Adrenal gland (tissue), 19 donors: ENCODE results near the gene PDCD11. TPM values are rescaled to one million over a fixed set of nuclear protein-coding genes. Genes with fewer than 3 reads are reported as not detected.

ENCODE experiments used
- DNase-seq, 7 donors: peaks; one replicate each; pipeline ENCODE4 v3.0.0-alpha.2; 2019 to 2020
- H3K27ac ChIP-seq, 5 donors: fragments of 200-600 bp; sonication (generic) in 4 of 5; 1 replicate in 3 of 5; 2 replicates in 2 of 5; pipeline versions ENCODE4 v1.5.1 to v1.8.0; 2016 to 2020; ENCODE audit warnings: mild to moderate bottlenecking in 1 of 5
- H3K27me3 ChIP-seq: fragments of 200-600 bp; 2 replicates; pipeline ENCODE4 v1.8.0; 2021
- H3K36me3 ChIP-seq, 2 donors: fragments of 200-600 bp; replicated peaks in 1 of 2; 1 replicate in 1 of 2; 2 replicates in 1 of 2; pipeline versions ENCODE4 v1.5.1 to v1.8.0; 2018 to 2022
- H3K4me1 ChIP-seq, 2 donors: fragments of 200-600 bp; replicated peaks in 1 of 2; 1 replicate in 1 of 2; 2 replicates in 1 of 2; pipeline versions ENCODE4 v1.5.1 to v1.8.0; 2018 to 2021
- H3K4me3 ChIP-seq, 4 donors: fragments of 200-600 bp; sonication (generic) in 3 of 4; one replicate each; pipeline ENCODE4 v1.5.1; 2016 to 2018
- H3K9me3 ChIP-seq, 3 donors: fragments of 200-600 bp; sonication (generic) in 1 of 3; replicated peaks in 1 of 3; 1 replicate in 2 of 3; 2 replicates in 1 of 3; pipeline versions ENCODE4 v1.5.1 to v1.8.0; 2016 to 2021
- CTCF ChIP-seq, 6 experiments: fragments of 450-650 bp in 4 of 6; fragments of 200-600 bp in 2 of 6; sonication (generic) in 1 of 6; IDR thresholded peaks; 1 replicate in 5 of 6; 2 replicates in 1 of 6; pipeline versions ENCODE4 v1.5.1 to v1.8.0; 2016 to 2021; ENCODE audit warnings: antibody characterized with exemption in 6 of 6, mild to moderate bottlenecking in 2 of 6, moderate library complexity in 1 of 6
- POLR2A ChIP-seq, 2 donors: fragments of 450-650 bp; IDR thresholded peaks; one replicate each; pipeline ENCODE4 v1.6.1; 2017; ENCODE audit warnings: antibody characterized with exemption in 2 of 2, mild to moderate bottlenecking in 2 of 2, moderate library complexity in 1 of 2
- WGBS, 4 donors: extraction: QIAGEN DNeasy Blood & Tissue Kit in 2 of 4; methylation state at CpG; one replicate each; pipeline versions ENCODE4 v1.1.5 to v1.1.7; 2013 to 2017; 5-methylcytosine and 5-hydroxymethylcytosine counted together
- intact Hi-C, 2 donors: fragments of 100-400 bp; cut with DNase I; formaldehyde crosslinking; loops; one replicate each; pipeline versions ENCODE4 v1.14.1 to v1.15.0; 2022 to 2023
- long read RNA-seq, 10 donors: library from polyadenylated mRNA in 3 of 10; unstranded in 2 of 10; stranded (forward) in 1 of 10; transcript quantifications; one replicate each; pipeline ENCODE4 v2.0.0 and lab custom pipeline, GENCODE V29; 2021 to 2026
- polyA plus RNA-seq, 3 donors: library from polyadenylated mRNA; stranded (reverse); fragments of 200-250 nt in 2 of 3; fragments of 350-450 nt in 1 of 3; fragmentation: Illumina TruSeq in 1 of 3; extraction: RNeasy Lipid Tissue Mini Kit (QIAGEN cat#74804) in 1 of 3; gene quantifications; one replicate each; pipeline ENCODE4 v1.2.3, GENCODE V29; 2013 to 2014
- total RNA-seq, 9 donors: library from RNA; depleted of rRNA in 4 of 9; stranded (reverse); fragments of >200 nt in 4 of 9; fragments of 120-200 nt in 1 of 9; fragmentation: NEBNext Ultra II Directional in 1 of 9; extraction: Animal tissue kit (Norgen Biotek cat#: 25700) in 1 of 9; gene quantifications; one replicate each; pipeline versions ENCODE4 v1.1.0 to v1.2.4, GENCODE V29; 2013 to 2023
- donor health status: healthy with polysubstance abuse.
- donor health status: Bipolar disorder and iron deficiency.
- donor health status: DM: yes; HTN: yes; CAD: no.
- donor health status: DM: no; HTN: no; CAD: no.
- donor health status: DM: no; HTN: no; CAD: no.
- donor health status: DM: yes; HTN: yes; CAD: no.

PDCD11 gene
- total RNA-seq (10 to 100 TPM; 13.6 to 30.9 (median 21.1) TPM), polyA plus RNA-seq (10 to 100 TPM; 20.4 to 39.7 (median 21.4) TPM)
- long read RNA-seq, donor 1, partial matches to known transcripts: 6 of 9 reads
- long read RNA-seq, donor 1, other reads (novel, unspliced or antisense): 0 of 9 reads
- long read RNA-seq, donor 2, partial matches to known transcripts: 0 of 1 reads
- long read RNA-seq, donor 2, other reads (novel, unspliced or antisense): 0 of 1 reads
- long read RNA-seq, donor 3: 0 reads
- long read RNA-seq, donor 4, partial matches to known transcripts: 5 of 7 reads
- long read RNA-seq, donor 4, other reads (novel, unspliced or antisense): 2 of 7 reads
- long read RNA-seq, donor 5, full-length matches to known transcripts: 9 of 25 reads
- long read RNA-seq, donor 5, partial matches to known transcripts: 10 of 25 reads
- long read RNA-seq, donor 5, other reads (novel, unspliced or antisense): 6 of 25 reads
- long read RNA-seq, donor 6, partial matches to known transcripts: 2 of 2 reads
- long read RNA-seq, donor 6, other reads (novel, unspliced or antisense): 0 of 2 reads
- long read RNA-seq, donor 7, partial matches to known transcripts: 0 of 1 reads
- long read RNA-seq, donor 7, other reads (novel, unspliced or antisense): 0 of 1 reads
- long read RNA-seq, donor 8: 0 reads
- long read RNA-seq, donor 9, partial matches to known transcripts: 6 of 6 reads
- long read RNA-seq, donor 9, other reads (novel, unspliced or antisense): 0 of 6 reads
- long read RNA-seq, donor 10: 0 reads

- H3K9me3 ChIP-seq: no peaks in the 10 kb centered on the region
- H3K27me3 ChIP-seq: no peaks in the 10 kb centered on the region
- WGBS, 4 donors: 0 to 1% (median 0%) methylated on average over 25 to 56 of the region's 56 CpGs
- peak within 1 kb of the TSS; percentile 74 to 90 (median 86) for H3K27ac ChIP-seq
- H3K4me3 ChIP-seq: peak within 1 kb of the TSS; percentile 36 to 90 (median 81)
- peaks cover 20 to 39% of the 10 kb centered on the region in 2 donors for H3K4me1 ChIP-seq
- peak; percentile 96 to 99 (median 98) for DNase-seq
- TF ChIP-seq CTCF (IDR thresholded peaks at IDR 0.05) (peak in 1 of 6 experiments; percentile 9), POLR2A (IDR thresholded peaks at IDR 0.05) (peak; percentile 31 to 83)
- intact Hi-C loops: no loop called here
- H3K36me3 ChIP-seq: peaks cover 0 to 32% of the 10 kb centered on the region in 2 donors
Observed at GRCh38 chr10:103396067-103396788, at the start of gene PDCD11, which contains the start of gene ATP5MK. Gene PDCD11 (plus strand): TSS chr10:103396626. CDS start chr10:103398427, 1,801 bp downstream. Gene ATP5MK (minus strand): TSS chr10:103396475. CDS start chr10:103392457, 4,018 bp downstream.

- Histone ChIP-seq H3K9me3 (no peaks in the 10 kb centered on the region), H3K36me3 (peaks cover 0 to 31% of the 10 kb centered on the region in 2 donors), H3K4me1 (peaks cover 0 to 6% of the 10 kb centered on the region in 2 donors), H3K4me3 (peak overlapping the region; percentile 62 to 98 (median 84)), H3K27me3 (no peaks in the 10 kb centered on the region), H3K27ac (peak overlapping the region in 4 of 5 donors; percentile 71 to 88 (median 80))
- peak in 1 of 7 donors; percentile 37 for DNase-seq
- no peak for TF ChIP-seq CTCF (IDR thresholded peaks at IDR 0.05)
- no peak for TF ChIP-seq POLR2A (IDR thresholded peaks at IDR 0.05)
- WGBS, 4 donors: 57 to 60% (median 59%) methylated on average over 16 of the region's 16 CpGs
- intact Hi-C loops: no loop called here
Observed at GRCh38 chr10:103350175-103350516, 46.3 kb upstream of the PDCD11 start.

GRCh38 chr10:103350517-103351260, 45.7 kb upstream of the PDCD11 start, which contains the start of gene PCGF6:
Gene PCGF6 (minus strand): TSS chr10:103351140. CDS start chr10:103351066, 74 bp downstream.
- Histone ChIP-seq H3K27me3 (no peaks in the 10 kb centered on the region), H3K36me3 (peaks cover 0 to 26% of the 10 kb centered on the region in 2 donors), H3K27ac (peak within 1 kb of the TSS; percentile 53 to 88 (median 79)), H3K4me1 (peaks cover 0 to 6% of the 10 kb centered on the region in 2 donors), H3K4me3 (peak within 1 kb of the TSS; percentile 62 to 98 (median 84)), H3K9me3 (no peaks in the 10 kb centered on the region)
- peak; percentile 76 to 87 (median 80) for DNase-seq
- 0% methylated on average over 30 to 82 of the region's 82 CpGs for WGBS, 4 donors
- intact Hi-C loops: no loop called here
- TF ChIP-seq CTCF (IDR thresholded peaks at IDR 0.05): no peak
- peak in 1 of 2 donors; percentile 6 for TF ChIP-seq POLR2A (IDR thresholded peaks at IDR 0.05)
